Cardiac muscle cell (in vitro differentiated cells and primary cell): ENCODE results near the gene USP46. TPM values are rescaled to one million over a fixed set of nuclear protein-coding genes. Genes with fewer than 3 reads are reported as not detected.

Source experiments
- DNase-seq, 2 donors: peaks; one replicate each; pipeline versions ENCODE4 v3.0.0 to v3.0.0-alpha.2; 2010 to 2017; ENCODE audit warnings: low read depth in 1 of 2, low spot score in 1 of 2
- H3K27ac ChIP-seq: fragments of 200-600 bp; sonication (generic); 2 replicates; pipeline ENCODE4 v1.5.1; 2016
- H3K27me3 ChIP-seq: fragments of 200-600 bp; sonication (generic); 2 replicates; pipeline ENCODE4 v1.6.0; 2016; ENCODE audit warnings: control low read depth
- H3K36me3 ChIP-seq: fragments of 200-600 bp; sonication (generic); 2 replicates; pipeline ENCODE4 v1.5.1; 2016; ENCODE audit warnings: control low read depth
- H3K4me1 ChIP-seq: fragments of 200-600 bp; sonication (generic); 2 replicates; pipeline ENCODE4 v1.8.1; 2017; ENCODE audit warnings: low read depth, mild to moderate bottlenecking, mixed run types
- H3K4me3 ChIP-seq: fragments of 200-600 bp; sonication (generic); 2 replicates; pipeline ENCODE4 v1.5.1; 2016; ENCODE audit warnings: mild to moderate bottlenecking
- H3K9me3 ChIP-seq: fragments of 200-600 bp; sonication (generic); 2 replicates; pipeline ENCODE4 v1.5.1; 2017; ENCODE audit warnings: low read depth, mild to moderate bottlenecking, control low read depth
- CTCF ChIP-seq: IDR thresholded peaks from 2 replicates; pipeline ENCODE4 v1.5.1; 2012; ENCODE audit warnings: low read depth, mild to moderate bottlenecking, low read length
- polyA plus RNA-seq: library from polyadenylated mRNA; unstranded; fragments of >200 nt; fragmentation: Nextera tagmentation; extraction: Ambion mirVana; gene quantifications from 2 replicates; pipeline ENCODE4 v1.2.1, GENCODE V29; 2016
- total RNA-seq: library from RNA; depleted of rRNA; stranded (reverse); fragments of >200 nt; gene quantifications from 2 replicates; pipeline ENCODE4 v1.2.3, GENCODE V29; 2016

The USP46 gene
- total and polyA plus RNA-seq, 2 experiments from 2014 or later: 18.3 to 24.2 TPM

GRCh38 chr4:52576961-52577623 is 82.0 kb downstream of the USP46 start:
- H3K9me3 ChIP-seq: no peaks in the 10 kb centered on the region
- H3K4me1 ChIP-seq: no peaks in the 10 kb centered on the region
- H3K36me3 ChIP-seq: no peaks in the 10 kb centered on the region
- peak in 1 of 2 donors; percentile 43 for DNase-seq
- H3K27me3 ChIP-seq: no peaks in the 10 kb centered on the region
- H3K4me3 ChIP-seq: no peak overlapping the region
- H3K27ac ChIP-seq: no peak overlapping the region
- no peak for TF ChIP-seq CTCF

GRCh38 chr4:52576326-52576725 is 82.8 kb downstream of the USP46 start:
- no peak for DNase-seq
- no peaks in the 10 kb centered on the region for H3K36me3 ChIP-seq
- H3K4me1 ChIP-seq: no peaks in the 10 kb centered on the region
- H3K9me3 ChIP-seq: no peaks in the 10 kb centered on the region
- H3K27me3 ChIP-seq: no peaks in the 10 kb centered on the region
- H3K4me3 ChIP-seq: no peak overlapping the region
- no peak overlapping the region for H3K27ac ChIP-seq
- TF ChIP-seq CTCF: no peak

- no peak for TF ChIP-seq CTCF
- H3K4me1 ChIP-seq: no peaks in the 10 kb centered on the region
- no peak overlapping the region for H3K4me3 ChIP-seq
- H3K36me3 ChIP-seq: no peaks in the 10 kb centered on the region
- H3K9me3 ChIP-seq: no peaks in the 10 kb centered on the region
- no peak for DNase-seq
- no peak overlapping the region for H3K27ac ChIP-seq
- no peaks in the 10 kb centered on the region for H3K27me3 ChIP-seq
Measured at GRCh38 chr4:52575406-52575805, 83.7 kb downstream of the USP46 start.

GRCh38 chr4:52574036-52574435 is 85.1 kb downstream of the USP46 start:
- H3K36me3 ChIP-seq: no peaks in the 10 kb centered on the region
- no peaks in the 10 kb centered on the region for H3K4me1 ChIP-seq
- no peak overlapping the region for H3K4me3 ChIP-seq
- no peak for DNase-seq
- H3K9me3 ChIP-seq: no peaks in the 10 kb centered on the region
- no peaks in the 10 kb centered on the region for H3K27me3 ChIP-seq
- TF ChIP-seq CTCF: no peak
- H3K27ac ChIP-seq: no peak overlapping the region

- Histone ChIP-seq H3K36me3 (no peaks in the 10 kb centered on the region), H3K27ac (no peak overlapping the region), H3K9me3 (no peaks in the 10 kb centered on the region), H3K4me1 (no peaks in the 10 kb centered on the region), H3K27me3 (no peaks in the 10 kb centered on the region), H3K4me3 (no peak overlapping the region)
- no peak for TF ChIP-seq CTCF
- DNase-seq: no peak
Measured at GRCh38 chr4:52573551-52573950, 85.5 kb downstream of the USP46 start.
